ENCODE measurements around the gene NKX2-2.

GRCh38 chr20:21509597-21510371 lies 4.1 kb downstream of the NKX2-2 start:
- TF ChIP-seq CTCF (IDR thresholded peaks at IDR 0.05) (no peak), POLR2A (IDR thresholded peaks at IDR 0.05) (no peak)

All from lower leg skin (tissue), 3 donors.